GM18526 (cell line): Measurements from ENCODE around the gene CHAF1A.

Source experiments
- POLR2A ChIP-seq: IDR thresholded peaks from 3 replicates; pipeline ENCODE4 v1.6.1; 2011; ENCODE audit not compliant: insufficient read length; ENCODE audit errors: extremely low read depth

The CHAF1A gene

DNA sequence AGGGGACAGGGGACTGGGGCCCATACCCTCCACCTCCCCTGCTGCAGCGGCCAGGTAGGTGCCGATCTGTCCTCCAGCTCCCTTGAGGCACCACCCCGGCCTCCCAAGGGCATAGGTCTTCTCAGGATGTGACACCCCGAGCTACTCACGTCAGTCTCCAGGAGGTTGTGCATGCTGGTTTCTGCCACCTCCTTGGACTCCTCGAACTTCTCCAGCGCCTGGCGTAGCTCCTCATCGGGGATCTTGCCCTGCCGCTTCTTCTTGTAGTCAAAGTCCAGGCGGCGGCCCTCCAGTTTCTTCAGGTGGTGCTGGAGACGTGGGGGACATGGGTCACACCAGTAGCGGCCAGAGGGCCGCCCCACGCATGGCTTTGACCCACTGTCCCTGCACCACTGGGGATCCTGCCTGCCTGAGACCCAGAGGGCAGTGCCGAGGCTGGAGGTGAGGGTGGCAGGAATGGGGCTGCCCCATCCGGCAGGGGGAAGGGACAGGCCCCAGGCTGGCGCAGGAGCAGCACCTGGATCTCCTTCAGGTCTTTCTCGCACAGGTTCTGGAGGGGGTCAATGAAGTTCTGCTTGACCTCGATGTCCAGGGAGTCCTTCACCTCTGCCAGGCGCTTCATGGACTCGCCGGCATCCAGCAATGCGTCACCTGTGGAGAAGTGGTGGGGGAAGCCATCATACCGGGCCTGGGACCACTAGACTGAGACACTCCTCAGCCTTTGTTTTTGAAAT is 38.7 kb upstream of the CHAF1A start:
- TF ChIP-seq POLR2A: no peak

DNA sequence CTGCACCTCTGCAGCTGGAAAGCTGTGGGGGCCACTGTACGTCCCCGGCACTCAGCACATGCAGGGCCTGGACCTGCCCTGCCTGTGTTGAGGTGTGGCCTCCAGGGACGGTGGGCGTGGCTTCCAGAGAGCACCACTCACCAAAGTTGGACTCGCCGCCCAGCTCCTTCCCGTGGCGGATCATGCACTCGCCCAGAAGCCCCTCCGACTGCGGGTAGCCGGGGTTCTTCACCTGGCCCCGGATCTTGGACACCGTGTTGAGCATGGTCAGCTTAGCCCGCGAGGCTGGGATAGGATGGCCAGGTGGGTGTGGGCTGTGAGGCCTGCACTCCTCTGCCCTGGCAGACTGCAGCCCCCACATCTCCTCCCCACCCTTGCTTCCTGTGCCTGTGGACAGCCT is 37.1 kb upstream of the CHAF1A start:
- TF ChIP-seq POLR2A: no peak

DNA sequence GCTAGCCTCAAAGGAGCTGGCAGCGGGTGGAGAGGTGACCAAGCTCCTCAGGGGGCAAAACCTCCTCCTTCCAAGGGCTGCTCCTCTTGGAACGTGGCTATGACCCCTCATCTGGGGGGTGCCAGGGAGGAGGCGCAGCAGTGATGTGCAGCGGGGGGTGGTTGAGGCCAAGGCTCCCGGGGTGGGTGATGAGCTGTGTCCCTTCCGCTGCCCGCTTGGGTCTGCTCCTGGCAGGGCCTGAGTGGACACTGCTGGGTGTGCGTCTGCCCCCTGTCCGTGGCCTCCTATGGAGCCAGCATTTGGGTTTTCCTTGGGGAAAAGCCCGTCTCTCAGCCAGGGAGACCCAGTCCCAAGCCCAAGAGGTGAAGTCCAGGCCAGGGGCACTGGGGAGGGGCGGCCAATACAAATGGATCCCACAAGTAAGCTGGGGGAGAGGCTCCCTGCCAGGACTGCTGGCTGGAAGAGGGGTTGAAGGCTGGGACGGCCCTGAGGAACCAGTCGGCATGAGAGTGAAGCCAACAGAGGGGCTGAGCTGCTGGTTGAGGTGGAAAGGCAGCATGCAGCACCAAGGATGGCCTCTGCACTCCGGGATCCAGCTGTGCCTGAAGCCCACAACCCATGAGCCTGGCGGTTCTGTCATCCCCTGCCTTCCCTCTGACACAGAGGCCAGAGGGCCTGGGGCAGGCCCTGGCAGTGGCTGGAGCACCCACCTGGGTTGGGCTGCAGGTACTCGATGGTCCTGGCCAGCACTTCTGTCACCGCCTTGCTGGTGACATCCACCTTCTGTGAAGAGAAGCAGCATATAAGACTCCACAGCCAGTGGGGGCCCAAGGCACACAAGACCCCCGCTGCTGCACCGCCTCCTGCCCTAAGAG is 36.4 kb upstream of the CHAF1A start:
- no peak for TF ChIP-seq POLR2A

DNA sequence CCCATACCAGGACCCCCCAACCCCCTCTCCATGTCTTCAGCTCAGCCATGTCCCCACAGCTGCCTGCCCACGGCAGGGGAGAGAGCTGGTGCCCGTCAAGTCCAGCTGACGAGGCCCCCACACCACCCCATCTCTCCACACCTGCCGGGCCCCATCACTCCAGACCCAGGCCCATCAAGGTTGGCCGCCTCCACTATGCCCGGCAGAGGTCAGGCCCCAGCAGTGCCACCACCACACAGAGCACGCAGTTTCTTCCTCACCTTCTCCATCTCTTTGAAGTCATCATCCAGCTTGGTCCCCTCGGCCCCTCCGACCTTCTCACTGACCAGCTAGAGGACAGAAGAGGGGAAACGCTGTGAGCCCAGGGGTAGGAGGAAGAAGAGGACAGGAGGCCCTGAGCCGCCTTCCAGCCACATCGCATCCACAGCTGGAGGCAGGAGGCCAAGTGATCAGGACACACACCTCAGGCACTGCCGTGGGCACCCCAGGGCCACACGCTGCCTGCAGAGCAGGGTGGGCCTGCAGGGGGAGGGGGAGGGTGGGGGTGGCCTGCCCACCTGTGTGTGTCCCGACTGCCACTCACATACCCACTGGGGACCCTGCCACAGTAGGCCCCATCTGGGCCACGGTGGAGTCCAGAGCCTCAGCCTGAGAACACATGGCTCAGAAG is 35.6 kb upstream of the CHAF1A start:
- TF ChIP-seq POLR2A: no peak

DNA sequence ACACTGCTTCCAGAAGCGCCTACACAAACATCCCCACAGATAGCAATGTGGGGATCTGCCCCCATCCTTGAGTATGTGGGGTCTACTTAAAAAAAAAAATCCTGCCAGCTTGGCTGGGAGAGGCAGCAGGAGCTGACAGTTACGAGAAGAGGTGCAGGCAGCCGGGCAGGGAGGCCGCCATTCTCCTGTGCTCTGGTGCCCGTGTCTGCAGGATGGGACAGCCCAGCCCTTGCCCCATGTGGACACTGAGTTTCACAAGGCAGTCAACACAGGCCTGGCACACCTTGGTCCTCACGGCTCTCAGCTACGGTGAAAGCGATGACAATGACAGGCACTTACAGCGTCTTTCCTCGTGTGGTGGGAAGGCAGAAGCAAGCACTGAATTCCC is 35.1 kb upstream of the CHAF1A start:
- no peak for TF ChIP-seq POLR2A

DNA sequence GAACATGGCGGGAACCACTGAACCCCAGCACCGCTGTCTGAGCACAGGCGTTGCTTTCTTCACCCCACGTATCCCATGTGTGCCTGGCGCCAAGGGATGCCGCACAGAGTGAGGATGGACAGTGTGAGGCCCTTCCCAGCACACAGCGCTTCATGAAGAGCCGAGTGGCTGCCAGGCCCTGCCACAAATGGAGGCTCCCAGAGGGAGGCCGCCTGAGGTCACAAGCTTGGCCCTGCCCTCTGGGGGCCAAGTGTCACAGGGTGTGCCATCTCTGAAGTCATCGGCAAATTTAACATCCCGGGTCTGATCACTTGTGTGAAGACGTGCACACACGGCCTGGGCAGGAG is 34.7 kb upstream of the CHAF1A start:
- no peak for TF ChIP-seq POLR2A

DNA sequence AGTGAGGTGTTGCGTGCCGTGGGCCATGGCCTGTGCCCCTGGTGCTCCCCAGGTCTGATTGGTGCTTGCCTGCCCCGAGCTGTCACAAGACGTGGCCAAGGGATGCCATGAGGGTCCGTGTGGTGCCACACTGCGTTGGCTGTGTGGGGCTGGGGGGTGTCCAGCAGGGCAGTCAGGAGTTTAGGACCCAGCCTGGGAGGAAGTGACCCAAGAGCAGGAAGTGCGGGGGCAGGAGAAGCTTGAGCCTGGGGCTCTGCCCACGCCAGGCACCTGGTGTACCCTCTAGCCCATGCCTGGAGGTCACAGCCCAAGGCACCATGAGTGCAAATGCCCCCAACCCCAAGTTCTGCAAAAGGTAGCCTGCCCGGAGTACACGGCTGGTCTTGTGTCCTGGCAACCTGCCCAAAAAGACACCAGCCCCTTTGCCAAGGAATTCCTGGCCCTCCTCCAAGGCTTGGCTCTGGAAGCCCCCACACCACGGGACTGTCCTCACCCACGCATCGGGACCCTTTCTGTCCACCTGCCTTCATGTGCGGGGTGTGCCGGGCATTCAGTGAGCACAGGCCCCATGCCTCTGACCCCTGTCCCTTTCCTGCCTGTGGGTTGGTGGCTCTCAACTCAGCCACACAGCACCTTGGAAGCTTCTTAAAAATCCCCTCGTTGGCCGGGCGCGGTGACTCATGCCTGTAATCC is 34.2 kb upstream of the CHAF1A start:
- no peak for TF ChIP-seq POLR2A

DNA sequence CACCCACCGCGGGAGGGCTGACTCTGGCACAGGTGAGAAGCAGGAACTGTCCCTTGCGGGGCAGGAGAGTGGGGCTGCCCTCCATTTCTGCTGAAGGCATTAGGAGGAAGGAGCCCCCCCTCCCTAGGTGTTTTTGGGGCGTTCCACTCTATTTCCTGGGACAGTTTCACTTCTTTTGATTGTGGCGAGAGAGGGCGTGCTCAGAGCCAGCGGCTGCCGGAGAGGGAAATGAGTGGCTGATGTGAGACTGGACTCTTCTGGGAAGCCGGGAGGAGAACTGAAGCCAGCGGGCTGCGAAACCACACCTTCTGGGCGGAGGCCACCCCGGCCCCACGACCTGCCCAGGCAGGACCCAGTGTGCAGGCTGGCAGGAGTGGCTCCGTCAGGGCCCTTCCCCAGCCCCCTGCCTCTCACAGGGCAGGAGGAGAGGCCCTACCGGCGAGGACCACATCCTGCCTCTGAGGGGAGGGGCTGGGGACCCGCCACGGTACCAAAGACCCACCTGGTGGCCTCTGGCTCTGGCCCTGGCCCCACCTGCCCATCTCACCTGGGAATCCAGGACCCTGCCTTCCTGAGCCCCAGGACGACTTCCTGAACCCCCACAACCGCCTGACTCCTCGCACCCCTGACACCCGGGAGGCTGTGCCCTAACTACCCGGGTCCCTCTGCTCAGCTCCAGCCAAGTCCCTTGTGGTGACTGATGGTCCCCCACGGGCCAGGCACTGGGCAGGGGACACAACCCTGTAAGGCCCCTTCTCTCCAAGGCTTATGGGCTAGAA is 33.1 kb upstream of the CHAF1A start:
- TF ChIP-seq POLR2A: peak; percentile 53

DNA sequence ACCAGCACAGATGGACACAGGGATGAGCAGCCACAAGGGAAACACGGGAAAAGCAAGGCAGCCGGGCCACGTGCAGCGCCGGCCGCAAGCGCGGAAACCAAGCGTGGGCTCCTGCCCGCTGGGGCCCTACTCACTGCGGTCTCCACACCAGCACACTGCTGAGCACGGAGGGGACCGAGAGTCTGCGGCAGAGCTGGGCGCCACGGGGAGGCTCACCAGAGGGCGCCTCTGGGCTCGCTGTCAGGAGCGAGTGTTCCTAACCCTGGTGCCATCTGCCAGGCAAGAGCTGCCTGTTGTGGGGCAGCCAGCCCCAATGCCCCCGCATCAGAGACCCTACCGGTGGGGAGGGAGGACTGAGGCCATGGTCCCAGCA is 32.6 kb upstream of the CHAF1A start:
- no peak for TF ChIP-seq POLR2A

DNA sequence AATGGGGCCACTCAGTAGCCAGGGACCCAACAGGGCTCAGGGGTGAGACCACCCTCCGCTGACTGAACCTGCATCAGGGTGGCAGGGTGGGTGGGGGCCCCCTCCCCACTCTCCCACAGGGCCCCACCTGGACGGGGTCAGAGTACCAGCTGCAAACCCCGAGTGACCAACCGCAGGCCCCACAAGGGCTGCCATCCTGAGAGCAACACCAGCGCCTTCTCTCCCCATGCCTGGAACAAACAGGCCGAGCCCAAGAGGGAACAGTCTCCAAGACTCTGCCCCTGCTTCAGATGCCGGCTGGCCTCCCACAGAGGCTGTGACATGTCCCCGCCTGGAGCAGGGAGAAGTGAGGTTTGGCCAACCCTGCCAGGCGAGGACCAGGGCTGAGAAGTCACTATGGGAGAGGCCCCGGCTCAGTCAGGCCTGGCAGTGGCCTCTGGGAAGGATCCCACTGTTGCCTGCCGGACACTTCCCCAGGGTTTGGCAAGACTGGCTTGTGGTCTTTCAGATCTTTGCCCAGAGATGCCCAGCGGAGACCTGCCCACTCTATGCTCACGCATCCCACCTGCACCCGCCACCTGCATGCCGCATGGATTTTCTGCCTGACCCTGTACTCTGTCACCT is 31.9 kb upstream of the CHAF1A start:
- no peak for TF ChIP-seq POLR2A

DNA sequence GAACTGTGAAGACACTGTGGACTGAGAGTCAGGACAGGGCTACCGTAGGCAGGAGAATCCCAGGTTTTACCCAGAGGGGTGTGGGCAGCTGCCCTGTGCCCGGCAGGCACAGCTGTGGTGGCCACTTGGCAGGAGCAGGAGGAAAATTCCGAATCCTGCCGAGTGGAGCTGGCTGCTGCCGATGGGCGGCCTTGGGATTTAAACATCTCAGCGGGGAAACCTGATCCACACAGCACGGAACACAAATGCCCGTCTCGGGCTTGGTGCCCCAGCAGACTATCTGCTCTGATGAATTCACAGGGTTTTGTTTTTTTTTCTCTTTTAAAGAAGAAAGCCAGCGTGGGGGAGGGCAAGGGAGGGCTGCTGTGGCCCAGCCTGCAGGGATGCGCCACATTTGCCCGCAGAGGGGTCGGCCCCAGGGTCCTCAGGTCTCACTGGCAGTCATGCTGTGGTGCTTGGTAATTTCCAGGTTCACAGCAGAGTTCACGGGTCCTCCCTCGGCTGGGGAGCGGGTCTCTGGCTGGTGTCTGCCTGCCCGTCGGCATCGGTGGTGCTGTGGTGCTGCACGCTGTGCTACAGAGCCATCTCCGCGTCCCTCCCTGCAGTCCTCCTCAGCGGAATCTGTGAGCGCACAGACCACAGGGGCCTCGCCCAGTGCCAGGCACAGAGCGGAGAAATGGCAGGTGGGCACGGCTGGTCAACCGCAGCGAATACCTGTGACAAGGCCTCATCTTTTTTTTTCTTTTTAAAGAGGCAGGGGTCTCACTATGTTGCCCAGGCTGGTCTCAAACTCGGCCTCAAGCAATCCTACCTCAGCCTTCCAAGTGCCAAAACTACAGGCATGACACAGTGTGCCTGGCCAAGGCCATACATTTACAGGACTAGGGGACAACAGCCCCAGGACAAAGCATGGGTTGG is 30.9 kb upstream of the CHAF1A start:
- no peak for TF ChIP-seq POLR2A

DNA sequence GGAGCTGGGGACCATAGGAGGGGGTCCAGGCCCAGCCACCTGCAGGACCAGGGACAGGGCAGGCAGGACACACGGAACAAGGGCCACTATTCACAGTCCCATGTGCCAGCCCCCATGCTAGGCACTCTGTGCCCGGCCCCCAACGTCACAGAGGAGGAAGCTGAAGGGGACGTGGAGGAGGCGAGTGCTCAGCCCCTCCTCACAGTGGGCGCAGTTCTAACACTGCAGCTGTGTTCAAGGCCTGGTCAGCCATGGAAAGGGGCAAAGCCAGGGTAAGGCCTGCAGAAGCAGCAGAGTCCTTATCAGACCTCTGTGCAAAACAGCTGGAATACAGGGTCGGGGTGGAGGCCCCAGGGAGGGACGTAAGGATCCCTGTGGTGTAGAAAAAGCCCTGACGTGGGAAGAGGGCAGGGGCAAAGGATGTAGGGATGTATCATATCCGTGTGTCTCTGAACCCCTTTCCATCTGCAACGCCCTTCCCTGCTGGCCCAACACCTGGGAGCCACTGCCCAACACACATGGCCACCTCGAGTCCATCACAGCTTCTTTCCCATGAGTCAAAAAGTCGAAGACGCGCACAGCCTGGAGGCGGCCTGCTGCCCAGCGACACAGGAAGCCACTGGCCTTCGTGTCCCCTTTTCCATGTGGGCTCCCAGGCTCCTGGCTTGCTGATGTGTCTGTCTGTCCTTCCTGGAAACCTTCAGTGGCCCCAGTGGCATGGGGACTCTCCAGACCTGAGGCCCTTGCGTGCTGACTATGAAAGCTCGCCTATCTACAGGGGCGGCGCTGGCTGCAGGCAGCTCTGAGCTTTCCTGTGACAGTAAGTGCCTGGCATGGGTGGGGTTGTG is 30.1 kb upstream of the CHAF1A start:
- TF ChIP-seq POLR2A: no peak
